HCT116 (cell line): ENCODE data around the gene CYP11A1.

ENCODE experiments used
- EGR1 ChIP-seq: IDR thresholded peaks from 2 replicates; pipeline ENCODE4 v1.6.1; 2012; ENCODE audit warnings: low read depth
- EZH2 ChIP-seq: fragments of 200-600 bp; sonication (generic); IDR thresholded peaks from 2 replicates; pipeline ENCODE4 v1.6.1; 2017; ENCODE audit warnings: antibody characterized with exemption, mixed run types
- EZH2phosphoT487 ChIP-seq: fragments of 200-600 bp; IDR thresholded peaks from 2 replicates; pipeline ENCODE4 v1.6.1; 2018; ENCODE audit warnings: antibody characterized with exemption, borderline replicate concordance
- JUND ChIP-seq: IDR thresholded peaks from 2 replicates; pipeline ENCODE4 v1.6.1; 2012
- POLR2A ChIP-seq: IDR thresholded peaks from 2 replicates; pipeline ENCODE4 v1.7.0; 2011; ENCODE audit warnings: borderline replicate concordance; ENCODE audit not compliant: insufficient read depth, insufficient read length; ENCODE audit errors: extremely low read depth
- POLR2AphosphoS5 ChIP-seq: IDR thresholded peaks from 2 replicates; pipeline ENCODE4 v1.6.1; 2011; ENCODE audit warnings: mild to moderate bottlenecking, low read depth, low read length, moderate library complexity
- RAD21 ChIP-seq: IDR thresholded peaks from 2 replicates; pipeline ENCODE4 v1.6.1; 2012; ENCODE audit warnings: low read depth, mild to moderate bottlenecking
- TCF7L2 ChIP-seq: IDR thresholded peaks from 2 replicates; pipeline ENCODE4 v1.7.0; 2011; ENCODE audit warnings: borderline replicate concordance, inconsistent platforms; ENCODE audit not compliant: insufficient read depth, insufficient read length; ENCODE audit errors: extremely low read depth
- YY1 ChIP-seq: IDR thresholded peaks from 2 replicates; pipeline ENCODE4 v1.6.1; 2011; ENCODE audit warnings: low read length, low read depth, moderate library complexity, mild to moderate bottlenecking; ENCODE audit not compliant: insufficient replicate concordance; ENCODE audit errors: extremely low read depth
- ZNF274 ChIP-seq: fragments of 200-500 bp; sonication (Bioruptor generic); IDR thresholded peaks from 2 replicates; pipeline ENCODE4 v1.6.1; 2014; ENCODE audit warnings: mild to moderate bottlenecking, low read depth, low read length, inconsistent platforms
- TF ChIP-seq, protein P1 (sequence below), 3 experiments: fragments of 200-600 bp in 1 of 3; sonication (generic) in 1 of 3; IDR thresholded peaks in 2 of 3; conservative IDR thresholded peaks in 1 of 3; 2 replicates each; pipeline ENCODE4 v1.5.1; 2012 to 2017; ENCODE audit warnings: low read depth in 2 of 3, low read length in 2 of 3, antibody characterized with exemption in 1 of 3, borderline replicate concordance in 1 of 3, control low read depth in 1 of 3, mild to moderate bottlenecking in 1 of 3, mixed read lengths in 1 of 3, mixed run types in 1 of 3, moderate library complexity in 1 of 3; ENCODE audit not compliant: insufficient read depth in 1 of 3
- TF ChIP-seq, protein P2 (sequence below): IDR thresholded peaks from 2 replicates; pipeline ENCODE4 v1.6.1; 2012; ENCODE audit warnings: low read depth

- TF ChIP-seq, protein P1, sequence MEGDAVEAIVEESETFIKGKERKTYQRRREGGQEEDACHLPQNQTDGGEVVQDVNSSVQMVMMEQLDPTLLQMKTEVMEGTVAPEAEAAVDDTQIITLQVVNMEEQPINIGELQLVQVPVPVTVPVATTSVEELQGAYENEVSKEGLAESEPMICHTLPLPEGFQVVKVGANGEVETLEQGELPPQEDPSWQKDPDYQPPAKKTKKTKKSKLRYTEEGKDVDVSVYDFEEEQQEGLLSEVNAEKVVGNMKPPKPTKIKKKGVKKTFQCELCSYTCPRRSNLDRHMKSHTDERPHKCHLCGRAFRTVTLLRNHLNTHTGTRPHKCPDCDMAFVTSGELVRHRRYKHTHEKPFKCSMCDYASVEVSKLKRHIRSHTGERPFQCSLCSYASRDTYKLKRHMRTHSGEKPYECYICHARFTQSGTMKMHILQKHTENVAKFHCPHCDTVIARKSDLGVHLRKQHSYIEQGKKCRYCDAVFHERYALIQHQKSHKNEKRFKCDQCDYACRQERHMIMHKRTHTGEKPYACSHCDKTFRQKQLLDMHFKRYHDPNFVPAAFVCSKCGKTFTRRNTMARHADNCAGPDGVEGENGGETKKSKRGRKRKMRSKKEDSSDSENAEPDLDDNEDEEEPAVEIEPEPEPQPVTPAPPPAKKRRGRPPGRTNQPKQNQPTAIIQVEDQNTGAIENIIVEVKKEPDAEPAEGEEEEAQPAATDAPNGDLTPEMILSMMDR (IDR thresholded peaks at IDR 0.05 in 2 of 3, conservative IDR thresholded peaks at IDR 0.05 in 1 of 3; ENCODE audit: borderline replicate concordance in 1 of 3, insufficient read depth in 1 of 3, low read depth in 2 of 3, low read length in 2 of 3) = no peak
- TF ChIP-seq JUND (no peak), POLR2A (no peak), POLR2AphosphoS5 (no peak), ZNF274 (no peak), RAD21 (no peak), EZH2 (no peak), TCF7L2 (no peak), EZH2phosphoT487 (no peak), EGR1 (no peak), YY1 (no peak)
- TF ChIP-seq, protein P2, sequence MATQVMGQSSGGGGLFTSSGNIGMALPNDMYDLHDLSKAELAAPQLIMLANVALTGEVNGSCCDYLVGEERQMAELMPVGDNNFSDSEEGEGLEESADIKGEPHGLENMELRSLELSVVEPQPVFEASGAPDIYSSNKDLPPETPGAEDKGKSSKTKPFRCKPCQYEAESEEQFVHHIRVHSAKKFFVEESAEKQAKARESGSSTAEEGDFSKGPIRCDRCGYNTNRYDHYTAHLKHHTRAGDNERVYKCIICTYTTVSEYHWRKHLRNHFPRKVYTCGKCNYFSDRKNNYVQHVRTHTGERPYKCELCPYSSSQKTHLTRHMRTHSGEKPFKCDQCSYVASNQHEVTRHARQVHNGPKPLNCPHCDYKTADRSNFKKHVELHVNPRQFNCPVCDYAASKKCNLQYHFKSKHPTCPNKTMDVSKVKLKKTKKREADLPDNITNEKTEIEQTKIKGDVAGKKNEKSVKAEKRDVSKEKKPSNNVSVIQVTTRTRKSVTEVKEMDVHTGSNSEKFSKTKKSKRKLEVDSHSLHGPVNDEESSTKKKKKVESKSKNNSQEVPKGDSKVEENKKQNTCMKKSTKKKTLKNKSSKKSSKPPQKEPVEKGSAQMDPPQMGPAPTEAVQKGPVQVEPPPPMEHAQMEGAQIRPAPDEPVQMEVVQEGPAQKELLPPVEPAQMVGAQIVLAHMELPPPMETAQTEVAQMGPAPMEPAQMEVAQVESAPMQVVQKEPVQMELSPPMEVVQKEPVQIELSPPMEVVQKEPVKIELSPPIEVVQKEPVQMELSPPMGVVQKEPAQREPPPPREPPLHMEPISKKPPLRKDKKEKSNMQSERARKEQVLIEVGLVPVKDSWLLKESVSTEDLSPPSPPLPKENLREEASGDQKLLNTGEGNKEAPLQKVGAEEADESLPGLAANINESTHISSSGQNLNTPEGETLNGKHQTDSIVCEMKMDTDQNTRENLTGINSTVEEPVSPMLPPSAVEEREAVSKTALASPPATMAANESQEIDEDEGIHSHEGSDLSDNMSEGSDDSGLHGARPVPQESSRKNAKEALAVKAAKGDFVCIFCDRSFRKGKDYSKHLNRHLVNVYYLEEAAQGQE = no peak
Measured at GRCh38 chr15:74319138-74319460, 48.3 kb downstream of the CYP11A1 start.
